SH-SY5Y (cell line): ENCODE measurements around the gene KCNF1.

Experiments
- GATA2 ChIP-seq: IDR thresholded peaks from 2 replicates; pipeline ENCODE4 v1.6.1; 2011; ENCODE audit warnings: mild to moderate bottlenecking, low read depth, low read length
- GATA3 ChIP-seq: IDR thresholded peaks from 2 replicates; pipeline ENCODE4 v1.6.1; 2011; ENCODE audit warnings: low read depth, mild to moderate bottlenecking, low read length, moderate library complexity

- TF ChIP-seq GATA3 (no peak), GATA2 (no peak)
Observed at GRCh38 chr2:10915236-10915635, 3.5 kb downstream of the KCNF1 start.
